HG03378 (cell line): ENCODE data around the gene SIAE.

Source experiments
- ATAC-seq: cut with Tn5 transposase; IDR thresholded peaks from one replicate; pipeline ENCODE4 v1.9.1; 2021; ENCODE audit warnings: mild to moderate bottlenecking, moderate library complexity; ENCODE audit not compliant: unreplicated experiment

Gene SIAE, protein sequence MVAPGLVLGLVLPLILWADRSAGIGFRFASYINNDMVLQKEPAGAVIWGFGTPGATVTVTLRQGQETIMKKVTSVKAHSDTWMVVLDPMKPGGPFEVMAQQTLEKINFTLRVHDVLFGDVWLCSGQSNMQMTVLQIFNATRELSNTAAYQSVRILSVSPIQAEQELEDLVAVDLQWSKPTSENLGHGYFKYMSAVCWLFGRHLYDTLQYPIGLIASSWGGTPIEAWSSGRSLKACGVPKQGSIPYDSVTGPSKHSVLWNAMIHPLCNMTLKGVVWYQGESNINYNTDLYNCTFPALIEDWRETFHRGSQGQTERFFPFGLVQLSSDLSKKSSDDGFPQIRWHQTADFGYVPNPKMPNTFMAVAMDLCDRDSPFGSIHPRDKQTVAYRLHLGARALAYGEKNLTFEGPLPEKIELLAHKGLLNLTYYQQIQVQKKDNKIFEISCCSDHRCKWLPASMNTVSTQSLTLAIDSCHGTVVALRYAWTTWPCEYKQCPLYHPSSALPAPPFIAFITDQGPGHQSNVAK

GRCh38 chr11:124673333-124674167 is at the start of gene SIAE, which contains the start of gene SPA17:
Gene SIAE (minus strand): TSS chr11:124673739. CDS start chr11:124673708, 31 bp downstream.
Gene SPA17 (plus strand): TSS chr11:124673904. CDS start chr11:124675265, 1,361 bp downstream.
- ATAC-seq: peak; percentile 68

DNA sequence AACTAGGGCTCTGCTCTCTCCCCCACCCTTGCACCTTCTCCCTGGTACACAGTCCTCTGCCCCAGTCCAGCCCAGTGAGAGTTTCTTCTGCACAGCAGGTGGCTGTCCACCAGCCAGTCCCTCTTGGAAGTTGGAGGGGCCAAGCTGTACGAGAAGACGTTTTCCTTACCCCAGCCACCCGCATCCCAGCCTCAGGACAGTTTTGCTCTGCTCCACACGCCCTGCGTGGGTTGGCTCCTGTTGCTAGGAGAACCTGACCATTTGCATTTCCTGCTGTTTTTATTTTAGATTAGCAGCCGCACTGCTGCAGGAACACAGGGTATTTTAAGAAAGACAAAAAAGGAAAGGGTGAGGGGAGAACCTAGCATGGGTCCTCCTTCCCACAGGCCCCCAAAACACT is 48.6 kb upstream of the SIAE start:
- no peak for ATAC-seq

- no peak for ATAC-seq
Observed at GRCh38 chr11:124719534-124719933, 46.0 kb upstream of the SIAE start.

DNA sequence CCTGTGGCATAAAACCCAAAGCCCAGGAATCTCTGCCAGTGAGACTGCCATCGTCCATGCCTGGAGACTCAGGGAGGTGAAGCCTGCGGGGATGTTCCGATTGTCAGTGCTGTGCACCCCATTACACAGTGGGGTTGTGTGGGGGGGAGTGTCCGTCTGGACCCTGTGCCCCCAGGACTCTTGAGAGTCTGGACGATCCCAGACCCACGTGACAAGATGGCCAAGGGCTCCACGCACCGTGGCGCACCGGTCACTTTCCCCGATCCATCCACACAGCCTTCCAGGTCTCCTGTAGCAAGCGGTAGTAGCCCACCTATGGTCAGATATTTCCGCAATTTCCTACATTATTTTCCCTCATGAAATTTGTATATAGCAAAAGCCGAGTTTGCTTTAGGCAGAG is 45.3 kb upstream of the SIAE start:
- ATAC-seq: no peak

- ATAC-seq: no peak
Observed at GRCh38 chr11:124717786-124718651, 44.5 kb upstream of the SIAE start.

GRCh38 chr11:124717421-124717785 is 43.9 kb upstream of the SIAE start:
- peak; percentile 53 for ATAC-seq

- ATAC-seq: no peak
Observed at GRCh38 chr11:124716591-124716990, 43.1 kb upstream of the SIAE start.

DNA sequence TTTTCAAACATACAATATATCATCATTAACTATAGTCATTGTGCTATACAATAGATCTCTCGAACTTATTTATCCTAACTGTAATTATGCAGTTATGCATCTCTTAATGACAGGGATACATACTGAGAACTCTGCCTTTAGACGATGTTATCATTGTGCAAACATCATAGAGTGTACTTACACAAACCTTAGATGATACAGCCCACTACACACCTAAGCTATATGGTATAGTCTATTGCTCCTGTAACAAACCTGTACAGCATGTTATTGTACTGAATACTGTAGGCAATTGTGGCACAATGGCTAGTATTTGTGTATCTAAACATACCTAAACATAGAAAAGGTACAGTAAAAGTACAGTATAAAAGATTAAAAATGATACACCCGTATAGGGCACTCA is 38.9 kb upstream of the SIAE start:
- ATAC-seq: no peak

DNA sequence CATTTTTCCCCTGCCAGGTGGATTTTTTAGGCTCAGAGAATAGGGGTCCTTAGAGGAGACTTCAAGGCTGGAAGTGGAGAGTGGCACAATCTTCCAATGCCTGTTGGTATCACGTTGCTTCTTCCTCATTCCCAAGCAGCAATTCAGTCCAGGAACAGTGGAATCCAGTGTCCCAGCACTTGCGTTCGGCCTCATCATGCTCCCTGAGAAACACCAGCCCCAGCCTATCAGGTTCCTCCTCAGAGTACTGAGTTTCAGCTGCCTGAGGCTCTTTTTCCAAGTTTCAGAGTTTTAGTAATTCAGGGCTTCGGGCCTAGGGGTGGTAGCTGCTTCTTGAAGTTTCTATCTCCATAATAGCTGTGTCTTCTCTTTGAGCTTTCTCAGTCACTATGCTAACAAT is 34.3 kb upstream of the SIAE start:
- ATAC-seq: no peak

GRCh38 chr11:124700028-124700427 is 26.5 kb upstream of the SIAE start:
- no peak for ATAC-seq

GRCh38 chr11:124699547-124699946 is 26.0 kb upstream of the SIAE start:
- no peak for ATAC-seq

DNA sequence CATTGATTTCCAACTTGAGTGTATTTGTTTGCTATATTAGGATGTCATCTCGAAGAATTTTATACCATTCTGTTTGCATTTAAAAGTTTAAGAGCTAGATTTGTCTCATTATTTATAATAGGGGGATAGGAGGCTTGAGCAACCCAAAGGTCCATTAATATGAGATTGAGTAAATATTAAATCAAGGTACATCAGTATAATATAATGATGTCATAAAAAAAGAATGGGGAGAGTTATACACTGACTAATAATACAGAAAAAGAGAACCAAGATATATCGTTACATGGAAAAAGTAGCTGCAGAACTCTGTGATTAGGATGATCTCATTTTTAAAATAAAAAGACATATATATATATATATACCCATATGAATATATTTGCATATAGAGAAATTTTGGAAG is 19.6 kb upstream of the SIAE start:
- no peak for ATAC-seq

DNA sequence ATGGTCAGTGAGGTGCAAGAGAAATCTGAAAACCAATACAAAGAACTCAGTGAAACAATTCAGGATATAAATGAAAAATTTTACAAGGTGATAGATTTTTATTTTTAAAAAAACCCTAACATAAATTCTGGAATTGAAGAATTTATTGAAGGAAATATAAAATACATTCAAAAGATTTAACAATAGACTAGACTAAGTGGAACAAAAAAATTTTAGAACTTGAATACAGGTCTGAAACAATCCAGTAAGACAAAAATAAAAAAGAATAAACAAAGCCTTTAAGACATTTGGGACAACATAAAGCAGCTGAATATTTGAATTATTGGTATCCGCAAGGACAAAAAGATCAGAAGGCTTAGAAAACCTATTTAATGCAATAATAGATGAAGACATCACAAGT is 8.9 kb upstream of the SIAE start:
- ATAC-seq: no peak

DNA sequence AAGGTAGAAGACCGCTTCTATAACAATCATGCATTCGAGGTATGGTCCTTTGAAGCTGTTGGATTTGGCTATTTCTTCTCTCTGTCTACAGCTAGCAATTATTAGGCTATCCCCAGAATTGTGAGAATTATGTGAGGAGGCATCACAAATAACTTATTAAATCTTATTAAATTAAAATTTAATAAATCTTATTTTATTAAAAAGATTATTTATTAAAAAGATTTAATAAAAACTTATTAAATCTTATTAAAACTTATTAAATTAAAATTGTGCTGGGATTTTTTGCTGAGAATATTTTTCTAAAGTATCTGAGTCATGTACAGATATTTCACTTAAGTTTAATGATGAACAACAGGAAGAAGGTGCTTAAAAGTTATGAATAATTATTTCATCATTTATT is 7.9 kb upstream of the SIAE start:
- ATAC-seq: no peak

GRCh38 chr11:124678416-124678815 is 4.9 kb upstream of the SIAE start:
- ATAC-seq: no peak

DNA sequence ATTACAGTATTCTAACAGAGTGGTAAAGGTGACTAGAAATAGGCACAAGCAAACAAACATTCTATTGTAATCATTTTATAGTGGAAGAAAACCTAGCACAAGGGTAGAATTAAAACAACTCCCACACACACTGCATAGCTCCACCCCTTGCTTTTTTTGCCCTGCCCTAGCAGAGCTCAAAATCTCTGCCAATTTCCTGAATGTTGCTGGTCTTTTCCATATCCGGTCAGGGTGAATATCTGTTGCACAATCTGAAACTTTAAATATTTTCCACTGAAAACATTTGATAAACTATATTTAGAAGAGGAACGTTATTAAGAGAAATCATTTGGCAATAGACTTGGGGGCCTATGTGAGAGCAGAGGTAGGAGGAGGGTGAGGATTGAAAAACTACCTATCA is 2.8 kb upstream of the SIAE start:
- no peak for ATAC-seq

DNA sequence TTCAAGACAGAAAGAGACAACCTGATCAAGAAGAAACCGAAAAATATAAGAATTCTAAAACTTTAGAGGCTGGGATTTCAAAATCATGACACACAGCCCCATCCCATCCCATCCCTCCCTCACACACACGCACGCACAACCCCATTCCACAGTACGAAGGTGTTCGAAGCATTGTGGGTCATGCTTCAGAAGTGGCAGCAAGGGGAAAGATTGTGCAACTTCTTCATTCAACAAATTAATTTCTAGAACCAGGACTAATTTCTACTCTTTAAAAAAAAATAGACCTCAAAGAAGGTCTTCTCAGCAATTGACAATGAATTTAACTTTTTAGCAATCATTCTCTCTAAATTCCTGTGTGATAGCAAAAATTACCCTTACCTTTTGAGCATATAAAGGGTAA is 1.0 kb upstream of the SIAE start:
- no peak for ATAC-seq

- no peak for ATAC-seq
Observed at GRCh38 chr11:124674168-124674517, 604 bp upstream of the SIAE start.

- no peak for ATAC-seq
Observed at GRCh38 chr11:124672536-124673215, 863 bp downstream of the SIAE start.

DNA sequence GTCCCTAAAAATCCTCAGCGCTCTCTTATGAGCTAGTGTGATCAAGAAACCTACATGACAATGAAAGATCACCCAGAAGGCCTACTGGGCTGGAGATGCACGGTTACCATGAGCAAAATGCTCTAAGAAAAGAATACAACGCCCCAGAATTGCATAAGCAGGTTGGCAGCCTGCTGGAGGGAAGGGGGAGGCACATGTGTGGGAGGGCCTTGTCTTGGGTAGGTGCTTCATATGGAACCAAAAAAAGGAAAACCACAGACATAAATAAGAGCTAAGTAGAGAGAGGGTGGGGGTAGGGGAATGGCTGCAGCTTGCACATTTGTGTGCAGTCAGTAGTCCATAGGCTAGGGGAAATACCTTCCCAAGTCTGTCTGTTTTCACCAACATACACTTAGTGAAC is 2.8 kb downstream of the SIAE start:
- ATAC-seq: no peak
